ENCODE measurements around the gene STXBP5.
A peak's percentile ranks its signal among the peaks of the same experiment; 100 is the strongest.
"Not testable (repeated sequence)": the region's sequence is repeated elsewhere in the genome, so short reads cannot be mapped to it uniquely, and the experiment has no call there.

The STXBP5 gene

GRCh38 chr6:147251072-147251471, 46.9 kb downstream of the STXBP5 start:
- DNase-seq = no peak

GRCh38 chr6:147254929-147255473, 50.8 kb downstream of the STXBP5 start:
- not testable (repeated sequence) for DNase-seq

GRCh38 chr6:147255948-147256674, 51.9 kb downstream of the STXBP5 start:
- DNase-seq = peak in 1 of 6 experiments; percentile 5

- DNase-seq = no peak
Observed at GRCh38 chr6:147257760-147258159, 53.5 kb downstream of the STXBP5 start.

GRCh38 chr6:147260091-147260490, 55.9 kb downstream of the STXBP5 start:
- no peak for DNase-seq

GRCh38 chr6:147262946-147263345, 58.7 kb downstream of the STXBP5 start:
- no peak for DNase-seq

- no peak for DNase-seq
Observed at GRCh38 chr6:147266821-147267220, 62.6 kb downstream of the STXBP5 start.

GRCh38 chr6:147267658-147268057, 63.4 kb downstream of the STXBP5 start:
- DNase-seq = no peak

- no peak for DNase-seq
Observed at GRCh38 chr6:147268254-147268653, 64.0 kb downstream of the STXBP5 start.

GRCh38 chr6:147274012-147274411, 69.8 kb downstream of the STXBP5 start:
- no peak for DNase-seq

- DNase-seq = no peak
Observed at GRCh38 chr6:147274776-147275175, 70.6 kb downstream of the STXBP5 start.

GRCh38 chr6:147278891-147279290, 74.7 kb downstream of the STXBP5 start:
- DNase-seq = no peak

GRCh38 chr6:147279427-147279826, 75.2 kb downstream of the STXBP5 start:
- no peak for DNase-seq

- DNase-seq = no peak
Observed at GRCh38 chr6:147281895-147282565, 77.8 kb downstream of the STXBP5 start.

GRCh38 chr6:147282566-147282959, 78.3 kb downstream of the STXBP5 start:
- no peak for DNase-seq

GRCh38 chr6:147283460-147283859, 79.2 kb downstream of the STXBP5 start:
- no peak for DNase-seq

GRCh38 chr6:147285087-147285855, 81.1 kb downstream of the STXBP5 start:
- DNase-seq = peak in 2 of 6 experiments; percentile 18 to 22

GRCh38 chr6:147287869-147288271, 83.7 kb downstream of the STXBP5 start:
- no peak for DNase-seq

- no peak for DNase-seq
Observed at GRCh38 chr6:147297124-147297523, 92.9 kb downstream of the STXBP5 start.

- DNase-seq = no peak
Observed at GRCh38 chr6:147297663-147298316, 93.6 kb downstream of the STXBP5 start.

GRCh38 chr6:147298461-147298860, 94.2 kb downstream of the STXBP5 start:
- DNase-seq = no peak

- no peak for DNase-seq
Observed at GRCh38 chr6:147299035-147299434, 94.8 kb downstream of the STXBP5 start.

GRCh38 chr6:147301070-147301469, 96.9 kb downstream of the STXBP5 start:
- DNase-seq = no peak

Measured in stimulated activated naive CD4-positive, alpha-beta T cell (primary cell).